Measurements from ENCODE around the gene HS3ST4.

DNA sequence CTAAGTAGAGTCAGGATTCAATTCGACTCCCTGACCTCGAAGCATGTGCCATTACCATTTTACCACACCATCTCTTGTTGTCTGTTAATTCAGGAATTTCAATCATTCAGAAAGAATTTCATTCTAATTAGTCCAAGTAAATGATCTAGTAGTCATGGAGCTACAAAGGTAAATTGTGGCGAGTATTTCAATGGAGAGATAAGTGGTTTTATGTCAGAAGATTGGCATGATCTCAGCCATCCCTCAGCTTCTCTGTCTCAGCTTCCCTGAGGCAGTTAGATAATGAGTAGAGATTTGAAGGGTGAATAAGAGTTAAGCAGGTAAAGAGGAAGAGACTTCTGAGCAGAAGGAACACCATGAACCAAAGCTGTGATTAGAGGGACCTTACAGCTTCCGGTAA is 93.6 kb downstream of the HS3ST4 start:
- TF ChIP-seq, protein P1, sequence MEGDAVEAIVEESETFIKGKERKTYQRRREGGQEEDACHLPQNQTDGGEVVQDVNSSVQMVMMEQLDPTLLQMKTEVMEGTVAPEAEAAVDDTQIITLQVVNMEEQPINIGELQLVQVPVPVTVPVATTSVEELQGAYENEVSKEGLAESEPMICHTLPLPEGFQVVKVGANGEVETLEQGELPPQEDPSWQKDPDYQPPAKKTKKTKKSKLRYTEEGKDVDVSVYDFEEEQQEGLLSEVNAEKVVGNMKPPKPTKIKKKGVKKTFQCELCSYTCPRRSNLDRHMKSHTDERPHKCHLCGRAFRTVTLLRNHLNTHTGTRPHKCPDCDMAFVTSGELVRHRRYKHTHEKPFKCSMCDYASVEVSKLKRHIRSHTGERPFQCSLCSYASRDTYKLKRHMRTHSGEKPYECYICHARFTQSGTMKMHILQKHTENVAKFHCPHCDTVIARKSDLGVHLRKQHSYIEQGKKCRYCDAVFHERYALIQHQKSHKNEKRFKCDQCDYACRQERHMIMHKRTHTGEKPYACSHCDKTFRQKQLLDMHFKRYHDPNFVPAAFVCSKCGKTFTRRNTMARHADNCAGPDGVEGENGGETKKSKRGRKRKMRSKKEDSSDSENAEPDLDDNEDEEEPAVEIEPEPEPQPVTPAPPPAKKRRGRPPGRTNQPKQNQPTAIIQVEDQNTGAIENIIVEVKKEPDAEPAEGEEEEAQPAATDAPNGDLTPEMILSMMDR (IDR thresholded peaks at IDR 0.05; ENCODE audit: control extremely low read depth in 1 of 3, insufficient read depth in 1 of 3, low read depth in 1 of 3, low read length in 3 of 3) = no peak
- TF ChIP-seq POLR2A (IDR thresholded peaks at IDR 0.05; ENCODE audit: control extremely low read depth in 1 of 2, low read depth in 2 of 2, low read length in 2 of 2) (no peak), PHF8 (conservative IDR thresholded peaks at IDR 0.05; ENCODE audit: low read depth, low read length) (no peak)
- TF ChIP-seq, protein P2, sequence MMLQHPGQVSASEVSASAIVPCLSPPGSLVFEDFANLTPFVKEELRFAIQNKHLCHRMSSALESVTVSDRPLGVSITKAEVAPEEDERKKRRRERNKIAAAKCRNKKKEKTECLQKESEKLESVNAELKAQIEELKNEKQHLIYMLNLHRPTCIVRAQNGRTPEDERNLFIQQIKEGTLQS (IDR thresholded peaks at IDR 0.05; ENCODE audit: insufficient read depth, low read depth, low read length) = no peak
